Gastroesophageal sphincter (tissue), 4 donors: ENCODE results near the gene OR10AD1. TPM values are rescaled to one million over a fixed set of nuclear protein-coding genes. Genes with fewer than 3 reads are reported as not detected.
A peak's percentile ranks its signal among the peaks of the same experiment; 100 is the strongest.
"Not testable (repeated sequence)": the region's sequence is repeated elsewhere in the genome, so short reads cannot be mapped to it uniquely, and the experiment has no call there.

Source experiments
- ATAC-seq: fragments of 150-250 bp; one replicate; pipeline ENCODE4 v1.9.1; 2016; ENCODE audit warnings: mild to moderate bottlenecking, moderate library complexity
- H3K27ac ChIP-seq, 4 donors: fragments of 200-600 bp; sonication (generic) in 3 of 4; 1 replicate in 3 of 4; 2 replicates in 1 of 4; pipeline ENCODE4 v1.5.1; 2016 to 2019
- H3K27me3 ChIP-seq: fragments of 200-600 bp; sonication (generic); one replicate; pipeline ENCODE4 v1.5.1; 2019
- H3K36me3 ChIP-seq, 2 donors: fragments of 200-600 bp; sonication (generic); one replicate each; pipeline ENCODE4 v1.5.1; 2019; ENCODE audit warnings: control low read depth in 1 of 2
- H3K4me1 ChIP-seq, 3 donors: fragments of 200-600 bp; sonication (generic); 1 replicate in 2 of 3; 2 replicates in 1 of 3; pipeline ENCODE4 v1.5.1; 2016 to 2019; ENCODE audit warnings: control low read depth in 2 of 3
- H3K4me3 ChIP-seq, 2 donors: fragments of 200-600 bp; sonication (generic); one replicate each; pipeline ENCODE4 v1.5.1; 2019; ENCODE audit warnings: mild to moderate bottlenecking in 1 of 2, moderate library complexity in 1 of 2
- H3K9me3 ChIP-seq, 3 donors: fragments of 200-600 bp; sonication (generic); one replicate each; pipeline ENCODE4 v1.5.1; 2017 to 2019; ENCODE audit warnings: control low read depth in 2 of 3
- CTCF ChIP-seq, 4 experiments: fragments of 200-600 bp in 2 of 4; fragments of 450-650 bp in 2 of 4; sonication (generic) in 1 of 4; IDR thresholded peaks; one replicate each; pipeline ENCODE4 v1.5.1; 2017 to 2019; ENCODE audit warnings: antibody characterized with exemption in 4 of 4, mild to moderate bottlenecking in 2 of 4, moderate library complexity in 2 of 4
- EP300 ChIP-seq: sonication (generic); formaldehyde crosslinking; IDR thresholded peaks from one replicate; pipeline ENCODE4 v1.6.1; 2017; ENCODE audit warnings: antibody characterized with exemption, mild to moderate bottlenecking
- POLR2A ChIP-seq, 2 donors: fragments of 450-650 bp; IDR thresholded peaks; one replicate each; pipeline ENCODE4 v1.6.1; 2017; ENCODE audit warnings: antibody characterized with exemption in 2 of 2, mild to moderate bottlenecking in 2 of 2, moderate library complexity in 1 of 2
- POLR2AphosphoS5 ChIP-seq: sonication (generic); formaldehyde crosslinking; IDR thresholded peaks from one replicate; pipeline ENCODE4 v1.6.1; 2017; ENCODE audit warnings: antibody characterized with exemption
- WGBS, 2 donors: methylation state at CpG; one replicate each; pipeline ENCODE4 v1.1.5; 2018; ENCODE audit warnings: low coverage in 1 of 2; 5-methylcytosine and 5-hydroxymethylcytosine counted together
- total RNA-seq, 4 donors: library from RNA; depleted of rRNA; stranded (reverse); fragments of >200 nt; gene quantifications; one replicate each; pipeline ENCODE4 v1.1.0, GENCODE V29; 2016

OR10AD1 gene
- total RNA-seq, 4 donors from 2014 or later, result not detected

GRCh38 chr12:48156652-48157017, 46.5 kb downstream of the OR10AD1 start:
- 32 to 33% methylated on average over 7 of the region's 8 CpGs for whole genome bisulfite sequencing, 2 donors
- no peaks in the 10 kb centered on the region for H3K9me3 ChIP-seq
- H3K36me3 ChIP-seq, result peaks cover 0 to 32% of the 10 kb centered on the region in 2 donors
- peaks cover 0 to 32% (median 9%) of the 10 kb centered on the region in 3 donors for H3K4me1 ChIP-seq
- TF ChIP-seq CTCF (IDR thresholded peaks at IDR 0.05) (no peak), EP300 (no peak), POLR2AphosphoS5 (no peak), POLR2A (IDR thresholded peaks at IDR 0.05) (no peak)
- ATAC-seq, result no peak
- H3K27me3 ChIP-seq, result peaks cover 3% of the 10 kb centered on the region
- peak overlapping the region; percentile 72 to 88 for H3K4me3 ChIP-seq
- peak overlapping the region; percentile 67 to 89 (median 86) for H3K27ac ChIP-seq

- H3K9me3 ChIP-seq, ATAC-seq, H3K27ac ChIP-seq, H3K27me3 ChIP-seq, H3K4me3 ChIP-seq: not testable (repeated sequence)
- H3K36me3 ChIP-seq, result peaks cover 0 to 40% of the 10 kb centered on the region in 2 donors
- H3K4me1 ChIP-seq, result peaks cover 0 to 32% (median 9%) of the 10 kb centered on the region in 3 donors
- 81% methylated on average over 5 of the region's 5 CpGs; no CpG with 5 or more reads in 1 of the 2 donors for WGBS, 2 donors
These were observed 47.3 kb downstream of the OR10AD1 start for GRCh38 chr12:48155786-48156185.

Other genes with a start within 250 kb of the OR10AD1 start
- gene TMEM106C, start 239.7 kb downstream of the OR10AD1 start, total RNA-seq, result 100 to 1,000 TPM in 2 of 4 donors, 10 to 100 TPM in 2; 67.3 to 156 (median 95.1) TPM
- not detected for gene COL2A1, start 198.8 kb downstream of the OR10AD1 start, total RNA-seq
- 10 to 100 TPM; 17.3 to 23.8 (median 20.7) TPM for gene SENP1, start 97.2 kb downstream of the OR10AD1 start, total RNA-seq
- 100 to 1,000 TPM in 1 of 4 donors, 10 to 100 TPM in 3; 64.5 to 105 (median 71.0) TPM for gene PFKM, start 83.9 kb downstream of the OR10AD1 start, total RNA-seq
- gene ASB8, start 45.8 kb downstream of the OR10AD1 start, total RNA-seq, result 10 to 100 TPM; 37.2 to 41.6 (median 39.1) TPM
- gene CCDC184, start 19.6 kb downstream of the OR10AD1 start, total RNA-seq, result 1 to 10 TPM in 1 of 4 donors, under 1 TPM in 2, not detected in 1; 0.13 to 2.5 (median 0.39) TPM
- gene ZNF641, start 147.6 kb upstream of the OR10AD1 start, total RNA-seq, result 10 to 100 TPM; 27.1 to 33.0 (median 30.7) TPM